ENCODE data around the gene PLCG2. TPM values are rescaled to one million over a fixed set of nuclear protein-coding genes. Genes with fewer than 3 reads are reported as not detected.

The PLCG2 gene
- total and polyA plus RNA-seq, 9 donors: 3.3 to 16.4 (median 5.6) TPM

DNA sequence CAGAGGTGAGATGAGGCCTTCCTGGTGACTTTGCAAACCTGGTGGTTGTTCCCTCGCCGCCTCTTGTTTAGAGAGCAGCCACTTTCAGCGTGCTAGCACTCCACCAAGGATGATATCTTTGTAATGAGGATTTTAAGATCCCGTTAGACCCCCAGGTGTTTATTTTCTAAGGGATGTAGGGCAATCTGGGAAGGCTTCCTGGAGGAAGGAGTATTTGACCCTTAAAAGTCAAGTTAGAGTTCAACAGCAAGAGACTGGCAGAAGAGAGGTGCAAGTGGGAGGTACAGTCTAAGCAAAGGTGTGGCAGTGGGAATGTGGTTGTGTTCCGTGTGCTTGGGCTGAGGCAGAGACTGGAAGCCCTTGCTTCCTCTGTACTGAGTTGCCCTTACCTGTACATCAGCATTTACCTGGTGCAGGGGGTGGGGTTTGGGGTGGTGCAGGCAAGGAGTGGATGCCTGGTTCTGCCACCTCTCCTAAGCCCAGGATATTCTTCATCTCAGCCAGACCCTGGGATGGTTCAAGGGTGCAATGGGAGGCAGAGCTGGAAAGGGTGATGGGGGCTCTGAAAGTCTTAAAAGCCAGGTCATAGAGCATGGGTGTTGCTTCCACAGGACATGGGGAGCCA lies 148.6 kb downstream of the PLCG2 start:
- intact Hi-C loops (cut with DNase I): no loop called here
- TF ChIP-seq, protein P1, sequence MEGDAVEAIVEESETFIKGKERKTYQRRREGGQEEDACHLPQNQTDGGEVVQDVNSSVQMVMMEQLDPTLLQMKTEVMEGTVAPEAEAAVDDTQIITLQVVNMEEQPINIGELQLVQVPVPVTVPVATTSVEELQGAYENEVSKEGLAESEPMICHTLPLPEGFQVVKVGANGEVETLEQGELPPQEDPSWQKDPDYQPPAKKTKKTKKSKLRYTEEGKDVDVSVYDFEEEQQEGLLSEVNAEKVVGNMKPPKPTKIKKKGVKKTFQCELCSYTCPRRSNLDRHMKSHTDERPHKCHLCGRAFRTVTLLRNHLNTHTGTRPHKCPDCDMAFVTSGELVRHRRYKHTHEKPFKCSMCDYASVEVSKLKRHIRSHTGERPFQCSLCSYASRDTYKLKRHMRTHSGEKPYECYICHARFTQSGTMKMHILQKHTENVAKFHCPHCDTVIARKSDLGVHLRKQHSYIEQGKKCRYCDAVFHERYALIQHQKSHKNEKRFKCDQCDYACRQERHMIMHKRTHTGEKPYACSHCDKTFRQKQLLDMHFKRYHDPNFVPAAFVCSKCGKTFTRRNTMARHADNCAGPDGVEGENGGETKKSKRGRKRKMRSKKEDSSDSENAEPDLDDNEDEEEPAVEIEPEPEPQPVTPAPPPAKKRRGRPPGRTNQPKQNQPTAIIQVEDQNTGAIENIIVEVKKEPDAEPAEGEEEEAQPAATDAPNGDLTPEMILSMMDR (IDR thresholded peaks at IDR 0.05): no peak
- TF ChIP-seq EP300 (IDR thresholded peaks at IDR 0.05) (no peak), POLR2A (IDR thresholded peaks at IDR 0.05) (no peak)
- DNase-seq: no peak
- Histone ChIP-seq H3K36me3 (no peaks in the 10 kb centered on the region), H3K27ac (no peak overlapping the region), H3K27me3 (no peaks in the 10 kb centered on the region), H3K9me3 (no peaks in the 10 kb centered on the region), H3K4me3 (no peak overlapping the region), H3K4me1 (ENCODE audit: insufficient read depth) (no peaks in the 10 kb centered on the region)
- WGBS, 3 donors: 79 to 87% (median 82%) methylated on average over 5 of the region's 5 CpGs

DNA sequence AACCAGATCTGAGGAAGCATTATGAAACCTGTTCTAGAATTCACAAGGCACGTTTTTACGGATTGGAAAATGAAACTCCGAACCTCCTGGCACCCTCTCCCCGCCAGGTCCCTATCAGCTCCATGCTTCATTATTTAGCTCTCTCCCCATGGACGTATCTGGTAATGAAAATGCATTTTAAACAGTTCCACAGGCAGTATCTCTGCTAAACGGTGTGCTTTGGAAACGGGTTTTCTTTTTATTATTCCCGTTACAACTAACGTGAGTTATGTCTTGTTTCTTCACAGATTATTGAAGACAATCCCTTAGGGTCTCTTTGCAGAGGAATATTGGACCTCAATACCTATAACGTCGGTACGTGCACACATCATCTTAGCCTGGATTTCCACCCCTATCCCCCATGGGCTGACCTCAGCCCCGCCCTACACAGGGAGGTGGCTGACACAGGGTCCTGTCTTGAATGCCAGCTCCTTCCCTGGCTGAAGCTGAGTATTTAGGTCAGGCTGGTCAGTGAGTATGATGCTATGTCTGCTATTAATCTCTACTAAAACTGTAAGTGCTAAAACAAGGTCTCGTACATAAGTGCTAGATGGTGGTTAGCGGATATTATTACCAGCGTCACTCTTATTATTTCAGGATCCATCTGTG lies 149.3 kb downstream of the PLCG2 start:
- H3K27me3 ChIP-seq: no peaks in the 10 kb centered on the region
- WGBS, 3 donors: 60 to 72% (median 67%) methylated on average over 16 of the region's 16 CpGs
- intact Hi-C loops (cut with DNase I): no loop called here

DNA sequence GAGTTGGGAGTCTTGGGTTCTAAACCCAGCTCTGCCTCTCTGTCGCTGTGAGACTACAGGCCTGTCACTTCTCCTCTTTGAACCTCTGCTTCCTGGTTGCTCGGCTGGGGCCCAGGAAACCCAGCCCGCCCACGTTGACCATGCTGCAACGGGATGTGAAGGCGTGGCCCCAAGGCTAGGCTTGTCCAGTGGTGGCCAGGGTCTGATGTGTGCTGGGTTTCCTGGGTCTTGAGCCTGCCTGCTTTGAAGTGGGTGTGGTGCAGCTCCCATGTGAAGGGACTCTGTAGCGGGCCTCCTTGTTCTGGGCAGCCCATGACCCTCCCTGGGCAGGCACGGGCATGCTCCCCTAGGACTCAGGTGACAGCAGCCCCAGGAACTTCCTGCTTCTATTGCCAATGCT lies 149.9 kb downstream of the PLCG2 start:
- H3K9me3 ChIP-seq: no peaks in the 10 kb centered on the region
- DNase-seq: no peak
- no peak overlapping the region for H3K4me3 ChIP-seq
- intact Hi-C loops (cut with DNase I): no loop called here
- no peaks in the 10 kb centered on the region for H3K36me3 ChIP-seq
- WGBS, 3 donors: 56 to 65% (median 61%) methylated on average over 8 of the region's 8 CpGs
- H3K4me1 ChIP-seq (ENCODE audit: insufficient read depth): no peaks in the 10 kb centered on the region
- no peaks in the 10 kb centered on the region for H3K27me3 ChIP-seq
- TF ChIP-seq, protein P1 (IDR thresholded peaks at IDR 0.05): no peak
- TF ChIP-seq POLR2A (IDR thresholded peaks at IDR 0.05): no peak
- TF ChIP-seq EP300 (IDR thresholded peaks at IDR 0.05): no peak
- H3K27ac ChIP-seq: no peak overlapping the region

More for the DNA sequence above, 149.3 kb downstream of the PLCG2 start:
- Histone ChIP-seq H3K4me3 (no peak overlapping the region), H3K9me3 (no peaks in the 10 kb centered on the region), H3K36me3 (no peaks in the 10 kb centered on the region), H3K4me1 (ENCODE audit: insufficient read depth) (no peaks in the 10 kb centered on the region), H3K27ac (no peak overlapping the region)
- TF ChIP-seq POLR2A (IDR thresholded peaks at IDR 0.05): no peak
- TF ChIP-seq EP300 (IDR thresholded peaks at IDR 0.05): no peak
- TF ChIP-seq, protein P1 (IDR thresholded peaks at IDR 0.05): no peak
- no peak for DNase-seq

DNA sequence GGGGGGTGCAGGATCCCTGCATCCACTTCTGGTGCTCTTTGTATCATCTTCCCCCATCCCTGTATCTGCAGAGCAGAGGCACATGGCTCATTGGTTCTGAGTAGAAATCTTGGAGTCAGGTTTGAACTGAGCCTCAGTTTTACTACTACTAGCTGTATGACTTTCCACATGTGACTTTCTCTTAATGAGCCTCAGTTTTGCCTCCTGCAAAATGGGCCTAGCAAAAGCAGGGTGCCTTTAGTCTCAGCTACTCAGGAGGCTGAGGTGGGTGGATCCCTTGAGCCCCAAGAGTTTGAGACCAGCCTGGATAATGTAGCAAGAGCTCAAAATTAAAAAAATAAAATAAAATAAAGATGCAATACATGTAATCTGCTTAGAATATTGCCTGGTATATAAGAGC lies 150.8 kb downstream of the PLCG2 start:
- H3K4me3 ChIP-seq: no peak overlapping the region
- no peaks in the 10 kb centered on the region for H3K9me3 ChIP-seq
- no peak for DNase-seq
- no peaks in the 10 kb centered on the region for H3K27me3 ChIP-seq
- no peak overlapping the region for H3K27ac ChIP-seq
- H3K36me3 ChIP-seq: no peaks in the 10 kb centered on the region
- intact Hi-C loops (cut with DNase I): no loop called here
- no peaks in the 10 kb centered on the region for H3K4me1 ChIP-seq (ENCODE audit: insufficient read depth)
- TF ChIP-seq, protein P1 (IDR thresholded peaks at IDR 0.05): no peak
- TF ChIP-seq POLR2A (IDR thresholded peaks at IDR 0.05) (no peak), EP300 (IDR thresholded peaks at IDR 0.05) (no peak)

Measured in ovary (tissue), 9 donors.